ENCODE results near the gene C18orf63.
"Not testable (repeated sequence)": the region's sequence is repeated elsewhere in the genome, so short reads cannot be mapped to it uniquely, and the experiment has no call there.

The C18orf63 gene

GRCh38 chr18:74315464-74316256 lies at the start of gene C18orf63:
Gene C18orf63, plus strand, starts transcription at chr18:74315839. Its CDS starts 2,027 bp downstream, at chr18:74317866.
- no peak for DNase-seq

GRCh38 chr18:74266161-74266560 lies 49.5 kb upstream of the C18orf63 start:
- DNase-seq: no peak

- no peak for DNase-seq
Measured at GRCh38 chr18:74268175-74268574, 47.5 kb upstream of the C18orf63 start.

GRCh38 chr18:74268933-74269620 lies 46.6 kb upstream of the C18orf63 start:
- DNase-seq: no peak

GRCh38 chr18:74271635-74272034 lies 44.0 kb upstream of the C18orf63 start:
- DNase-seq: no peak

- peak; percentile 17 for DNase-seq
Measured at GRCh38 chr18:74273394-74273793, 42.2 kb upstream of the C18orf63 start.

GRCh38 chr18:74274700-74275099 lies 40.9 kb upstream of the C18orf63 start:
- DNase-seq: no peak

- DNase-seq: no peak
Measured at GRCh38 chr18:74275736-74276135, 39.9 kb upstream of the C18orf63 start.

- no peak for DNase-seq
Measured at GRCh38 chr18:74276609-74277008, 39.0 kb upstream of the C18orf63 start.

GRCh38 chr18:74277296-74277695 lies 38.3 kb upstream of the C18orf63 start:
- no peak for DNase-seq

- no peak for DNase-seq
Measured at GRCh38 chr18:74278058-74278457, 37.6 kb upstream of the C18orf63 start.

- no peak for DNase-seq
Measured at GRCh38 chr18:74278983-74279382, 36.7 kb upstream of the C18orf63 start.

GRCh38 chr18:74281011-74281979 lies 34.3 kb upstream of the C18orf63 start:
- no peak for DNase-seq

GRCh38 chr18:74281980-74282754 lies 33.5 kb upstream of the C18orf63 start:
- no peak for DNase-seq

GRCh38 chr18:74282755-74283554 lies 32.7 kb upstream of the C18orf63 start:
- DNase-seq: no peak

- no peak for DNase-seq
Measured at GRCh38 chr18:74283646-74284045, 32.0 kb upstream of the C18orf63 start.

GRCh38 chr18:74284191-74284979 lies 31.3 kb upstream of the C18orf63 start:
- DNase-seq: no peak

- no peak for DNase-seq
Measured at GRCh38 chr18:74284980-74285355, 30.7 kb upstream of the C18orf63 start.

GRCh38 chr18:74285583-74285982 lies 30.1 kb upstream of the C18orf63 start:
- not testable (repeated sequence) for DNase-seq

GRCh38 chr18:74286106-74286855 lies 29.4 kb upstream of the C18orf63 start:
- DNase-seq: no peak

Data from NCI-H774 (cell line).